Brain pericyte (primary cell): ENCODE measurements around the gene MRPS7.

Experiments used
- DNase-seq: peaks from one replicate; pipeline ENCODE4 v3.0.0-alpha.2; 2012; ENCODE audit warnings: low read depth, low spot score

MRPS7 gene

GRCh38 chr17:75308732-75309629 is 47.3 kb downstream of the MRPS7 start:
- no peak for DNase-seq

GRCh38 chr17:75313941-75314551 is 52.4 kb downstream of the MRPS7 start:
- no peak for DNase-seq

DNA sequence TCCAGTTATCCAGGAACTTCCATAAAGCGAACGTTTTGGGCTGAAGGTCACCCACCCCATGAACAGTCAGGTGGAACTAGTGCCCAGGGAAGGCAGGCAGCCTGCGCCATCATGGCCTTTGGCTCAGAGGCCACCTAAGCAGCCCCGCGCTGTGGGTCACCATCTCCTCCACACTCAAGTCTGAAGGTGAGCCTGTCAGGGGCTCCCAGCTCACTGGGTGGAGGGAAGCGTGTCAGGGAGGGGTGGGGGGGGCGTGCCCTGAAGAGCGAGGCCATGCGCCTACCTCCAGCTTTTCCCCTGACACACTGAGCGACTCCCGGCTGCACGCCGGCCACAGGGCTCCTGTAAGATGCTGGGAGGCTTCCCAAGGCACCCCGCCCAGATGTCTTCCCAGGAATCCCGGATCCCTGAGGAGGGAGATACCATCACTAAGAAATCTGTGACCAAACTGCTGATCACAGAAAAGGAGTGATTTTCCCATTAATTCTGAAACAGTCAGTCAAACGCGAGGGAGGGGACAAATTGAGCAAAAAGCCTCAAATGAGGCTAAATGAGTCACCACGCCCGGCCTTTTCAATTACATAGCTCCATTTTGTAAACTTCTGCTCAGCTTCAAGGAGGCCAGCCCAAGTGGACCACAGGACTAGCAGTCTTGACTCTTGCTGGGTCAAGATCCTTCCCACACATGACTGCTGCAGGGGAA is 54.0 kb downstream of the MRPS7 start:
- no peak for DNase-seq
